Measurements from ENCODE around the gene SSNA1. TPM values are rescaled to one million over a fixed set of nuclear protein-coding genes. Genes with fewer than 3 reads are reported as not detected.
A peak's percentile ranks its signal among the peaks of the same experiment; 100 is the strongest.

The SSNA1 gene
- total and polyA plus RNA-seq, 9 of the 15 experiments (the other 6 are each of a cell fraction or from before 2014, with no cell fraction given): 1.9 to 130 (median 57.1) TPM

DNA sequence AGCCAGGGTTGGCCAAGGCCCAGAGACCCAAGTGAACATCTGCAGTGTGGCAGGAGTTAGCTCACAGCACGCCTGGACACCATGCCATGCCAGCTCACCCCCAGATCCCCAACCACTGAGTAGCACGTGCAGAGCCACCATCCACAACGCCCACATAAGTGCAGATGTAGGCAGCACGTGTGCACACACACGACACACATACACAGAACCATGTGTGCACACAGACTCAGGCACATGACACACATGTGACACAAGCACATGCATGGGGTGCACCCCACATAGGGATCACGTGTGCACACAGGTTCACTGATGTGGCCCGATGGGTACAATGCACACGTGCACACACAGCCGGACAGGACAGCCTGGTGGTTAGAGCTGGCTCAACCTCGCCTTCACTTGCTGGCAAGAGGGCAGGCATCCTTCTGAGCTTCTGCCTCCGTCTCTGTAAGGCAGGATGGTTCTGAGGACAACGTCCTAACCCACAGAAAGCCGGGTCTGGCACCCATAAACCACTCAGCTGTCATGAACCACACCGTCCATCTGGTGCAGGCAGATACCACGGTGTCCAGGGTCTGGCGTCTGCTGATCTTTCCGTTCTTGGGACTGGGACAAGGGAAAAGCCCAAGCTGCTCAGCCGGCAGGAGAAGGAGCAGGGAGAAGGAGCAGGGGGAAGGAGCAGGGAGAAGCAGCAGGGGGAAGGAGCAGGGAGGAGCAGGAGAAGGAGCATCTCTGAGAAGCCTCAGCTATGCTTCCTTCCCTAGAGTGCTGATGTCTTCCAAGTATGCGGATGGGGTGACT lies 30.7 kb upstream of the SSNA1 start:
- intact Hi-C loops (cut with micrococcal nuclease): no loop called here
- Histone ChIP-seq H3K9me3 (replicated peaks; ENCODE audit: control insufficient read depth, insufficient read depth, low read depth, low read length) (no peaks in the 10 kb centered on the region; the same call in 1 of the 2 replicates), H3K4me1 (replicated peaks in 1 of 2; ENCODE audit: control insufficient read depth in 2 of 2, insufficient read depth in 2 of 2, low read length in 2 of 2) (peaks cover 18 to 69% of the 10 kb centered on the region in 2 experiments; a peak in 4 of 5 replicates), H3K36me3 (ENCODE audit: control insufficient read depth, insufficient read depth, low read length) (no peaks in the 10 kb centered on the region), H3K9ac (ENCODE audit: insufficient read depth in 1 of 2, low read depth in 2 of 2, low read length in 2 of 2) (peak overlapping the region in 1 of 2 experiments; percentile 57; a peak in 2 of 4 replicates), H3K4me2 (ENCODE audit: insufficient read depth, low read length) (peak overlapping the region; percentile 58; the same call in 1 of the 2 replicates), H3K79me2 (ENCODE audit: control insufficient read depth, insufficient read depth, low read length) (no peaks in the 10 kb centered on the region), H3K4me3 (no peak overlapping the region), H3K9me1 (ENCODE audit: control insufficient read depth, insufficient read depth, low read length) (no peaks in the 10 kb centered on the region), H4K20me1 (replicated peaks; ENCODE audit: control insufficient read depth, insufficient read depth, low read length) (0 out of 2 replicates have a peak, but pooled peaks cover 8% of the 10 kb centered on the region), H2AFZ (ENCODE audit: low read depth, low read length) (peak overlapping the region; percentile 49), H3K27ac (ENCODE audit: extremely low read depth, low read depth, low read length) (no peak overlapping the region; the same call in 2 of the 3 replicates), H3K27me3 (ENCODE audit: control insufficient read depth in 2 of 2, insufficient read depth in 2 of 2, low read length in 2 of 2) (no peaks in the 10 kb centered on the region; a peak in 1 of 5 replicates)
- FAIRE-seq (peak; percentile 85), DNase-seq (ENCODE audit: extremely low read depth in 1 of 4, low spot score in 3 of 4) (peak in 3 of 4 experiments; percentile 47 to 62 (median 54)), ATAC-seq (peak; percentile 13; the same call in 2 of the 3 replicates)
- in situ Hi-C loops (cut with MboI): no loop called here
- no TSS peak for BruUV-seq (replicated peaks)
- 15% methylated on average over 18 of the region's 19 CpGs for WGBS (ENCODE audit: insufficient coverage, low coverage, missing lambda C conversion rate)
- ChIA-PET POLR2A (interaction anchor here (0.7 to 1.4 kb wide), 4 partner anchors 8 to 83 kb away, joined by 3 to 5 read pairs (median 3); partner anchors contain the start of gene TUBB4B), CTCF (ENCODE audit: low intra/inter-chr PET ratio) (no interaction called here)
- TF ChIP-seq HDGF (IDR thresholded peaks at IDR 0.05) (no peak), PCBP2 (IDR thresholded peaks at IDR 0.05; ENCODE audit: low read depth, low read length, poor library complexity, severe bottlenecking) (no peak), MTA1 (IDR thresholded peaks at IDR 0.05; ENCODE audit: borderline replicate concordance) (no peak), CBFA2T3 (IDR thresholded peaks at IDR 0.05) (peak; percentile 83), ZNF778 (CRISPR knock-in tag; IDR thresholded peaks at IDR 0.05) (no peak), CBX3 (IDR thresholded peaks at IDR 0.05; ENCODE audit: borderline replicate concordance in 1 of 2, low read length in 2 of 2) (peak in 1 of 2 experiments; percentile 21; a peak in 1 of 3 replicates), MEIS2 (IDR thresholded peaks at IDR 0.05; ENCODE audit: partially characterized antibody) (peak; percentile 79), KDM2B (CRISPR knock-in tag; IDR thresholded peaks at IDR 0.05) (no peak), ZFPM2 (CRISPR knock-in tag; IDR thresholded peaks at IDR 0.05) (no peak), ZNF695 (CRISPR knock-in tag; IDR thresholded peaks at IDR 0.05) (no peak), BCOR (IDR thresholded peaks at IDR 0.05) (peak; percentile 44; the same call in 1 of the 2 replicates), ZNF644 (tag; IDR thresholded peaks at IDR 0.05; ENCODE audit: low read depth) (no peak), BRF1 (IDR thresholded peaks at IDR 0.05; ENCODE audit: borderline replicate concordance, extremely low read depth, insufficient read length) (no peak), MYBL2 (IDR thresholded peaks at IDR 0.05; ENCODE audit: low read depth) (no peak), MYBL2 (CRISPR knock-in tag; IDR thresholded peaks at IDR 0.05; ENCODE audit: borderline replicate concordance) (no peak)
- TF ChIP-seq, protein P1, sequence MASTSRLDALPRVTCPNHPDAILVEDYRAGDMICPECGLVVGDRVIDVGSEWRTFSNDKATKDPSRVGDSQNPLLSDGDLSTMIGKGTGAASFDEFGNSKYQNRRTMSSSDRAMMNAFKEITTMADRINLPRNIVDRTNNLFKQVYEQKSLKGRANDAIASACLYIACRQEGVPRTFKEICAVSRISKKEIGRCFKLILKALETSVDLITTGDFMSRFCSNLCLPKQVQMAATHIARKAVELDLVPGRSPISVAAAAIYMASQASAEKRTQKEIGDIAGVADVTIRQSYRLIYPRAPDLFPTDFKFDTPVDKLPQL (IDR thresholded peaks at IDR 0.05; ENCODE audit: extremely low read depth, insufficient read length): no peak
- TF ChIP-seq, protein P2, sequence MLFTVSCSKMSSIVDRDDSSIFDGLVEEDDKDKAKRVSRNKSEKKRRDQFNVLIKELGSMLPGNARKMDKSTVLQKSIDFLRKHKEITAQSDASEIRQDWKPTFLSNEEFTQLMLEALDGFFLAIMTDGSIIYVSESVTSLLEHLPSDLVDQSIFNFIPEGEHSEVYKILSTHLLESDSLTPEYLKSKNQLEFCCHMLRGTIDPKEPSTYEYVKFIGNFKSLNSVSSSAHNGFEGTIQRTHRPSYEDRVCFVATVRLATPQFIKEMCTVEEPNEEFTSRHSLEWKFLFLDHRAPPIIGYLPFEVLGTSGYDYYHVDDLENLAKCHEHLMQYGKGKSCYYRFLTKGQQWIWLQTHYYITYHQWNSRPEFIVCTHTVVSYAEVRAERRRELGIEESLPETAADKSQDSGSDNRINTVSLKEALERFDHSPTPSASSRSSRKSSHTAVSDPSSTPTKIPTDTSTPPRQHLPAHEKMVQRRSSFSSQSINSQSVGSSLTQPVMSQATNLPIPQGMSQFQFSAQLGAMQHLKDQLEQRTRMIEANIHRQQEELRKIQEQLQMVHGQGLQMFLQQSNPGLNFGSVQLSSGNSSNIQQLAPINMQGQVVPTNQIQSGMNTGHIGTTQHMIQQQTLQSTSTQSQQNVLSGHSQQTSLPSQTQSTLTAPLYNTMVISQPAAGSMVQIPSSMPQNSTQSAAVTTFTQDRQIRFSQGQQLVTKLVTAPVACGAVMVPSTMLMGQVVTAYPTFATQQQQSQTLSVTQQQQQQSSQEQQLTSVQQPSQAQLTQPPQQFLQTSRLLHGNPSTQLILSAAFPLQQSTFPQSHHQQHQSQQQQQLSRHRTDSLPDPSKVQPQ (CRISPR knock-in tag; IDR thresholded peaks at IDR 0.05; ENCODE audit: borderline replicate concordance): no peak
- TF ChIP-seq, protein P3, sequence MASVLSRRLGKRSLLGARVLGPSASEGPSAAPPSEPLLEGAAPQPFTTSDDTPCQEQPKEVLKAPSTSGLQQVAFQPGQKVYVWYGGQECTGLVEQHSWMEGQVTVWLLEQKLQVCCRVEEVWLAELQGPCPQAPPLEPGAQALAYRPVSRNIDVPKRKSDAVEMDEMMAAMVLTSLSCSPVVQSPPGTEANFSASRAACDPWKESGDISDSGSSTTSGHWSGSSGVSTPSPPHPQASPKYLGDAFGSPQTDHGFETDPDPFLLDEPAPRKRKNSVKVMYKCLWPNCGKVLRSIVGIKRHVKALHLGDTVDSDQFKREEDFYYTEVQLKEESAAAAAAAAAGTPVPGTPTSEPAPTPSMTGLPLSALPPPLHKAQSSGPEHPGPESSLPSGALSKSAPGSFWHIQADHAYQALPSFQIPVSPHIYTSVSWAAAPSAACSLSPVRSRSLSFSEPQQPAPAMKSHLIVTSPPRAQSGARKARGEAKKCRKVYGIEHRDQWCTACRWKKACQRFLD (CRISPR knock-in tag; IDR thresholded peaks at IDR 0.05): no peak
